HL-60/S4 (cell line): ENCODE data around the gene GMDS.

Source experiments
- in situ Hi-C: fragments of 300-500 bp; cut with MboI; formaldehyde crosslinking; loops from 2 replicates; pipeline ENCODE4 v1.14.3; 2022; ENCODE audit warnings: low sequenced_read_pairs

GMDS gene

DNA sequence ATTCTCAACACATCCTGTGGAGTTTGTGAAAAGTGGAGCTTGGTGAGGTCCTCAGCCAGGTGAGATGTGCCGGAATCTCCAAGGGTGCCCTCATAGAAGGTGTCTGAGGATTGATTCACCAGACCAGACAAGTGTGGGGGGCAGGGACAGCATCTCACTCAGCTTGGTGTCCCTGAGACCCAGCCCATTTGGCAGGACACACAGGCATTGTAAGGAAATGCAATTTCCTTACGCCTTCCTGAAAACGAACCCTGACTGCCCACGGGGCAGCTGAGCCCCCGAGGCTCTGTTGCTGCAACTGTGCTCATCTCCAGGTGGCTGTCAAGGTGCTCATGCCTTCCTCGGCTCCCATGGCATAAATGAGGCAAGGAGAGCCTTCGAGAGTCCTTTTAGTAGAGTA is 602.3 kb downstream of the GMDS start:
- in situ Hi-C loops, result no loop called here

GRCh38 chr6:1641343-1641885 is 604.0 kb downstream of the GMDS start:
- in situ Hi-C loops, result no loop called here

DNA sequence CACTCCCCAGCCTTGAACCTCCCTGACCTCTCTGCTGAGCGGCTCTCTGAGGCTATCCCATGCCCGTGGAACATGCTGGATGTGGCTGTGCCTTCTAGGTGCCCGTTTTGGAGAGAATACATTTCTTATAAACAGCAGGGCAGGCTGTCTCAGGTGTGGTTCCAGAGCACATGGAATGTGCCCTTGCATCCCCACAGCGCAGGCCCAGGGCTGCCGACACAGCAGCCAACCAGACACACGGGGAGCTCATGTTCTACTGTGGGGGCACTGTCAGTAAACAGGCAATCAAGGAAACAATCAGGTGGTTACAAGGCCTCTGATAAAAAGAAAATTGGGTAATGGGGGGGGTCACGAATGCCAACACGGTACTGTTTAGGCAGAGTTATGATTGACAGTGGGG is 604.9 kb downstream of the GMDS start:
- in situ Hi-C loops, result no loop called here

GRCh38 chr6:1639430-1639829 is 606.0 kb downstream of the GMDS start:
- in situ Hi-C loops, result no loop called here

DNA sequence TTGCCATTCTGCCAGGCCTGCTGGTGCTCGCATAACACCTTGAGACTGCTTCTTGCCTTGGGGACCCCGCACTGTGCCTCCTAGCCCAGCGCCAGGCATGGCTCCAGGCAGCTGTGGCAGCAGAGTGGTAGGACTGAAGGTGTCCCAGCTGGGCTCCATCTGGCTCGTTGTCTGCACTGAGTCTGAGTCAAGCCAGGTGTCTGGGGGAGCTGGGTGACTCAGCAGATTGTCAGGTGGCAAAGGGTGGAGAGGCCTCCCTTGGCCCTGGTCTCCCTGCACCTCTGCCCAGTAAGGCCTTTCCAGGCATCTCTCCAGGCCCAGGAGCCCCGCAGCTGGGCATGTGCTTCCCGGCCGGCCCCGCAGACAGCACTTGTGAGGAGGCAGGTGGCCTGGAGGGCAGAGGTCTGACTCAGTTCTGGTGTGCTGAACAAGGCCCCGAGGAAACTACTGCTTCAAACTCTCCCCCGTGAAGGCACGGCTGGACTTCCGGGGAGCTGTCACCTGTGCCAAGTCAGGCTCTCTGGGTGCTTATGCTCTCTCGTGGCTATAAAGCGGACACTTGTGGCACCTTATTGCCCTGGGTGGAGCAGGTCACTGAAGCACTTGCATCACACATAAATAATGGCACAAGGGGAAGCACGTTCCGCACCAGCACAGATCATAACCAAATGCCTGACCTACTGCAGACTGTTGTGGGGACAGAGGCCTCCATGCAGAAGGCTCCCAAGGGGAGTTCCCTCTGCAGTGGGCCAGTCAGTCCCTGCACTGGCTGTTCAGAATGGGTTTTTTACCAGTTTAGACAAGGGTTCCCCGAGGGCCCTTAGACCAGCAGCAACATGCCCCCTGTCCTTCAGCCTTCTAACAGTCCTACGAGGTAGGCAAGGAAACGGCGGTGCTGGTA is 608.2 kb downstream of the GMDS start:
- in situ Hi-C loops, result no loop called here

- in situ Hi-C loops, result no loop called here
Observed at GRCh38 chr6:1636272-1636825, 609.1 kb downstream of the GMDS start.

GRCh38 chr6:1635305-1636010 is 609.9 kb downstream of the GMDS start:
- in situ Hi-C loops, result no loop called here

GRCh38 chr6:1634081-1634480 is 611.3 kb downstream of the GMDS start:
- in situ Hi-C loops, result no loop called here

DNA sequence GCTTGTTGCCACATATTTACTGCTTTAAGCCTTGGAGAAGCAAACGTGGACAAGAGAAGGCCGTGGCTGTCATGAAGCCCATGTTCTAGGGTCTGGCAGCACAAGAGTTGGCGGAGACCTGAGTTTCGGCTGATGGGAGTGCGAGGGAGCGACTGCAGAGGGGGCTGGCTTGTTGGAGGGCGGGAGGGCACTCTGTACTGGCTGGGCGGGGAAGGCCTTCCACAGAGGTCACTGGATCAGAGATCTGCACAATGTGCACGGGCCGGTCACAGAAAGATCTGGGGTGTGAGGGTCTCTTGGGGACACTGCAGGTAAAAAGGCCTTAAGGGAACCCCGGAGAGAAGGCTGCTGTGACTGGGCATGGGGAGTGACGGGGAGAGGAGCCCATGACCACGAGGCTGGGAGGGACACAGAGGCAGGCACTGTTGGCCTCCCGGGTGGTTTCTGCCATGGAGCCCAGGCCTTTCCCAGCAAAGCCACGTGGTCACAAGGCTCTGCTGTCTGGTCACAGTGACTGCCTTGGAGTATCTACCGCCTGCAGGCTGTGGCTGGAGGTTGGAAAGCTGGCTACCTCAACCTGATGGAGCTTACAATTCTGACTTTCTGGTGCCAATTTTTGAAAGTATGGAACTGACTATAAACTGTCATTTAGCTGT is 611.9 kb downstream of the GMDS start:
- in situ Hi-C loops, result no loop called here

GRCh38 chr6:1631251-1631650 is 614.2 kb downstream of the GMDS start:
- in situ Hi-C loops, result no loop called here

DNA sequence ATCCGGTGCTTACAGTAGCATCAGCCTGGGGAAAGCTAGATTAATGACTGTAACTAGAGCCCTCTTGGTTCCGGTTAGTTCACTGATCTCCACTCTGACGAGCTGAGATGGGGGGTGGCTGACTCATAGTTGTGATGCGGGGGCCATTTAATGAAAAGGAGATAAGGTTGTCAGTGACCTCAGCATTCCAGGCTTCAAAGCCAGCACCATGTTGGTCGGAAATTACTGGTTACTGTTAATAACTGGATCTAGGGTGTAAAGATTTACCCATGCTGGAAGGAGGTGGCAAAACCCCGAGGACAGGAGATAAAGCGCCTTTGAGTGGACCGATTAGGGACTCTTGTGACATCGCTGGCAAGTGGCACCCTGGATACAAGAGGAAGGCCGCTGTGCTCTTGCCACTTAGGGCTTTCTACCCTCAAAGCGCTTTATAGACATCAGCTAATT is 614.6 kb downstream of the GMDS start:
- in situ Hi-C loops, result no loop called here

DNA sequence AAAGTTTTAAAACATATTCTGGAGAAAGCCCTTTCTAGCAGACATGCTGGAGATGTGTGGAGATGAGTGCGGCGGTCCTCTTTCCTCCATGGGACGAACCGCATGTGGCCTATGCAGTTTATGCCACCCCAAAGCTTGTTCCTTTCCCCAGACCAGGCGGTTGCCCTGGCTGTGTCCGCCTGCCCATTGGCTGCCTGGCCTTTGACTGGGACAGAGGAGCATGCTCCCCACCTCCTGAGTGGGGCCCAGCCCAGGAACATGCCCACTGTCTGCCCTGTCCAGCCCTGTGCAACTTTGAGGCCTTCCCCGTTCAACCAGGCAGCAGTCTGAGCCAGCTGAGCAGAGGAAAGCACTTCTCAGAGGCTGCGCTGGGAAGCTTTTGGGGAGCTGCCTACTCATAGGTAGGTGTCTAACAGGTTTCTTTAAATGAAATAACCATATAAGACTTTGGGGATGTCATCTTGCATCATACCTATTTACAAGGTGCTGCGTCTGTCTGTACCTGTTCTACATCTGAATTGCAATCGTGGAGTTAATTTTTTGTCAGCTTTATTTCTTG is 615.1 kb downstream of the GMDS start:
- in situ Hi-C loops, result no loop called here

- in situ Hi-C loops, result no loop called here
Observed at GRCh38 chr6:1629316-1629715, 616.1 kb downstream of the GMDS start.

DNA sequence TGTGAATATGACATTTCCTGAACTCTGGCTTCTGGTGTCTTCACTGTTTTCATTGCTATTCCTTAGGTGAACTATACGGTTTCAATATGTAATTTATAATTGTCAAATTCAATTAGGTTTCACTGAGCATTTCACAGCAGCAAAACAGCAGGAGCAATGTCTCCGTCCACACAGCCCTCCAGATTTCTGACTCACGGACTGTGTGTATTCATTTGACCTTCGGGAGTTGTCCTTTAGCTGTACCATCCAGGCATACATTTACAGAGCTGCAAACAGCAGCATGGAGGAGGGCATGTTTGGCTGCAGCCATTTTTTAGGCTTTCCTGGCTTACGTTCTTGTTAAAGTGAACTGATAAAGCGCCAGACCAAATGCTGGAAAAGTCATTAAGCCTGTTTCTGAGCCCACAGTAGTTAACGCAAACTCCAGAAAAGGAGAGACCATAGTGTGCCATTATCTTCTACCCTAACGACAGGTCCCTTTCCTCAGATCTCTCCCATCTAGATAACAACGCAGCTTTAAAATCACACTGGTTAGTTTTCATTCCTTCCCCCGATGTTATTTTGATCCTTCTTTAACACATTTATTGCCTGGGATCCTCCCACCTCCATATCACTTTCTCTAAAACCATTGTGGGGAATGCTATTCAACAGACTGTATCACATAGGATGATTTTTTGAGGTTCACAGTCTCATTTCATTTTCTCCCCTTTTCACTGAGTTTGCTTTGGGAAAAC is 617.4 kb downstream of the GMDS start:
- in situ Hi-C loops, result no loop called here

DNA sequence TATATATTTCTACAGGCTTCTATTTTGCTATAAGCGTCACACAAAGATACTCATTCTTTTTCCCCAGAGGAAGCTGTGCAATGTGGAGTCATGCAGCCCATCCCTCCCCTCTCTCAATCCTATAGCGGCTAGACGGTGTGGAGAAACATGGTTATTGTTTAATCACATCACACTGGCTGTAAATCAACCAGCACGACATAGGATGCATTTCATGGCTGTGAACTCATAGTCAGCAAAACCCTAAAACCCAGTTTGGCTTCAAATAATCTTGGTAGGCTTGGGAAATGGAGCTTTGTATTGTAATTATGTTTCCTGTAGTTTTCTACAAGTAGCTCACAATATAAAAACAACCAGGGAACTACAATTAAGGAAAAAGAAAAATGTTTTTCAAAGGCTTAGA is 618.9 kb downstream of the GMDS start:
- in situ Hi-C loops, result no loop called here

GRCh38 chr6:1625794-1626435 is 619.5 kb downstream of the GMDS start:
- in situ Hi-C loops, result no loop called here

DNA sequence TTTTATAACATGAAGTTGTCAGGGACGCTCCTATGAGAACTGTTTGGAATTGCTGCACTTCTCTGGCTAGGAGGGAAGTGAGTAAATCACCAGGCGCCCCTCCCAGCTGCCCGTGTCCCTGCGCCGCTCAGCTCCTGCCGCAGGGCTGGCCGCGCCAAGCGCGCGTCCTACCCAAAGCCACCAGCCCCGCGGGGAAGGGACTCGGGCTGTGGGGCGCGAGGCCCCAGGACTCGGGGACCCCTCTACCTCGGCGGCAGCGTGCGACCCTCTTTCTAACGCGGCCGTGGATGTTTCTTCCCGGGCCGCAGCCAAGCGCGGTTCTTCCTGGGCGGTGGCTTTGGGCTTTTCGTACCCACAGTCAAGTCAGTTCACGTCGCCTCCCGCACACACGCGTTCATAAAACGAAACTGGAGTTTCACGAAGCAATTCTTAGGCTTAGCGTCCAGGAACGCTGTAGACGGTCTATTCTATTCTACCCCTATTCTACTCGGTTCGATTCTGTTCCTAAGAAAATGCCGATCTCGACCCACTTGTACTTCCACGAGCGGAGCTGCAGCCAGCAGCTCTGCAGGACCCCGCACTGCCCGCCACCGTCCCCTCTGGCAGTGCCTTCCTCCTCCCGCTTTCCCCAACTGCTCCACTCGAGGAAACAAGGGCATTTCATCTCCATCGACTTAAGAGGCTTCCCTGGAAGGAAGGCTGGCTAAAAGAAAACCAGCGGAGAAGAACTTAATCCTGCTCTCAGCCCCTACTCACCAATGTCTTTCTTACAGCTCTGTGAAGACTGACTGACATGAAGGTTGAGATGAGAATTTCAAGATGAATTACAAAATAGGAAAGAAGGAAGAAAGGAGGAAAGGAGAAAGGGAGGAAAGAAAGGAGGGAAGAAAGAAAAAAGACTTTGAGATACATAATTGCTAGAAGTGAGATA is 620.3 kb downstream of the GMDS start:
- in situ Hi-C loops, result no loop called here

GRCh38 chr6:1624058-1624850 is 621.2 kb downstream of the GMDS start:
- in situ Hi-C loops, result no loop called here
